Activated naive CD4-positive, alpha-beta T cell treated with anti-CD3 and anti-CD28 coated beads for 36 hours (primary cell): Measurements from ENCODE around the gene DUSP2. TPM values are rescaled to one million over a fixed set of nuclear protein-coding genes. Genes with fewer than 3 reads are reported as not detected.

ENCODE experiments used
- CTCF ChIA-PET: fragments of 350-600 bp; sonication (Branson Sonifier 250); formaldehyde crosslinking; loops from one replicate; lab custom pipeline; 2021; ENCODE audit warnings: antibody characterized with exemption; lab: Charles Lee
- DNase-seq: peaks from one replicate; pipeline ENCODE4 v3.0.0-alpha.2; 2020
- H3K27ac Mint-ChIP-seq: one replicate; pipeline ENCODE4 v1.8.0; 2021; ENCODE audit warnings: mild to moderate bottlenecking, mixed read lengths
- H3K27me3 Mint-ChIP-seq: one replicate; pipeline ENCODE4 v1.8.0; 2021; ENCODE audit warnings: low read depth, mixed read lengths
- H3K36me3 Mint-ChIP-seq: one replicate; pipeline ENCODE4 v1.8.0; 2021; ENCODE audit warnings: low read depth, mixed read lengths
- H3K4me1 Mint-ChIP-seq: one replicate; pipeline ENCODE4 v1.8.0; 2021; ENCODE audit warnings: low read depth, mixed read lengths
- H3K4me3 Mint-ChIP-seq: one replicate; pipeline ENCODE4 v1.8.0; 2021; ENCODE audit warnings: mild to moderate bottlenecking, moderate library complexity, mixed read lengths
- H3K9me3 Mint-ChIP-seq: one replicate; pipeline ENCODE4 v1.8.0; 2021; ENCODE audit warnings: mixed read lengths
- intact Hi-C: fragments of 100-400 bp; cut with micrococcal nuclease; formaldehyde crosslinking; loops from one replicate; pipeline ENCODE4 v1.15.1; 2023
- total RNA-seq, 2 experiments: library from RNA; stranded (reverse); gene quantifications; one replicate each; pipeline ENCODE4 v1.2.3, GENCODE V29; 2021

Gene DUSP2
- total RNA-seq, 2 experiments from 2014 or later, result 429 to 463 TPM

DNA sequence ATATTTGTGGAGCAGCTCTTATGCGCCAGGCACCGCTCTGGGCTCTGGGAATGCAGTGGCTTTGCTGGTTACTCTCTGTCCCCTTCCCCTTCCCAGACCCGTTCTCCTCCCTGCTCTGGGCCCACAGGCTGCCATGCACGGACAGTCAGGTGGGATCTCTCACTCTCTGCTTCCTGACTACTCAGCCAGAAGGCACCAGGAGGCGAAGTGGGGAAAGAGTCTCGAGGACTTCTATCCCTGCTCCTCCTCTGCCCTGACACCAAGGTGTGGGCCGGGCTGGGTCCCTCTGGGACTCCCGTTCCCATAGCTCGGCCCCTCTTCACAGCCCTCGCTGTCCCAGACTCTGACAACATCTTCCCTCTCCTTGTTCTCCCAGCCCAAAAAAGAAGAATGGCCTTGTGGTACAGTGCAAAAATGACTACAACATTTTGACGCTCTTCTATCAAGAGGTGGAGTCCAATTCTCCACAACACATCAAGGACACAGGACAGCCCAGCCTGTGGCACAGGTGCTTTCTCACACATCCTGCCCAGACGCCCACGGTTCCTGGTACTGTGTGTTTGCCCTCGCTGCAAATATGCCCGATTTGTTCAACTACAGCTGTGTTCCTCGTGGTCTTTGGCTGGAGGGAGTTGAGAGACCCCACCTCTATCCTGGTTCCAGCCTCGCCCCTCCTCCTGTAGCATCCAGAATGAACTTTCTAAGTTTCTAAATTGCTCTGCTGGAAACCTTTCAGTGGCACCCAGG lies 14.0 kb upstream of the DUSP2 start:
- intact Hi-C loops, result no loop called here
- CTCF ChIA-PET, result interaction anchor here (0.8 to 5.4 kb wide), 6 partner anchors 14 to 167 kb away, joined by 3 to 76 read pairs (median 6); partner anchors contain the start of genes ASTL and DUSP2
- peak overlapping the region; percentile 95 for H3K27ac Mint-ChIP-seq
- H3K27me3 Mint-ChIP-seq, result no peaks in the 10 kb centered on the region
- H3K4me1 Mint-ChIP-seq, result peaks cover 86% of the 10 kb centered on the region
- peaks cover 9% of the 10 kb centered on the region for H3K9me3 Mint-ChIP-seq
- peak overlapping the region; percentile 48 for H3K4me3 Mint-ChIP-seq
- DNase-seq, result peak; percentile 83
- peaks cover 4% of the 10 kb centered on the region for H3K36me3 Mint-ChIP-seq

DNA sequence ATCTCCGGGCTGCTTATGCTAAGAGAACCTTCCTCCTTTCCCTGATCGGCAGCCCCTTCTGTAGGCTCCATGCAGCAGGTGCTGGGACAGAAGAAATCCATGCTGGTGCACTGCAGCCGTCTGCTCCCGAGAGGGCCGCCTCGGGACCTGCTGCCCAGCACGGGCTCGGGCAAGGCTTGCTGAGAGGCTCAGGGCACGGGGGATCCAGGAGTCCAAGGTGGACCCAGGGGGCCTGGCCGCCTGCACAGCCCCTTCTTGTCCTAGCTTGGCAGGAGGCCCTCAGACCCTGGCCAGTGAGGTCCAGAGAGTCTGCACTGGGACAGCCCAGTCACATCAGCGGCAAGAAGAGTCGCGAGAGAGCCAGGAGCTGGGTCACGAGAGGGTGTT lies 13.3 kb upstream of the DUSP2 start:
- H3K4me1 Mint-ChIP-seq, result peaks cover 85% of the 10 kb centered on the region
- peaks cover 9% of the 10 kb centered on the region for H3K9me3 Mint-ChIP-seq
- intact Hi-C loops, result loop anchor here (1.0 kb wide), 3 partner anchors 9 to 374 kb away; no protein-coding TSS in a partner anchor
- H3K4me3 Mint-ChIP-seq, result peak overlapping the region; percentile 75
- peak overlapping the region; percentile 95 for H3K27ac Mint-ChIP-seq
- peaks cover 4% of the 10 kb centered on the region for H3K36me3 Mint-ChIP-seq
- CTCF ChIA-PET, result interaction anchor here (0.6 to 5.4 kb wide), 7 partner anchors 13 to 274 kb away, joined by 3 to 76 read pairs (median 6); partner anchors contain the start of genes ANKRD36C, ASTL and DUSP2
- no peak for DNase-seq
- no peaks in the 10 kb centered on the region for H3K27me3 Mint-ChIP-seq

DNA sequence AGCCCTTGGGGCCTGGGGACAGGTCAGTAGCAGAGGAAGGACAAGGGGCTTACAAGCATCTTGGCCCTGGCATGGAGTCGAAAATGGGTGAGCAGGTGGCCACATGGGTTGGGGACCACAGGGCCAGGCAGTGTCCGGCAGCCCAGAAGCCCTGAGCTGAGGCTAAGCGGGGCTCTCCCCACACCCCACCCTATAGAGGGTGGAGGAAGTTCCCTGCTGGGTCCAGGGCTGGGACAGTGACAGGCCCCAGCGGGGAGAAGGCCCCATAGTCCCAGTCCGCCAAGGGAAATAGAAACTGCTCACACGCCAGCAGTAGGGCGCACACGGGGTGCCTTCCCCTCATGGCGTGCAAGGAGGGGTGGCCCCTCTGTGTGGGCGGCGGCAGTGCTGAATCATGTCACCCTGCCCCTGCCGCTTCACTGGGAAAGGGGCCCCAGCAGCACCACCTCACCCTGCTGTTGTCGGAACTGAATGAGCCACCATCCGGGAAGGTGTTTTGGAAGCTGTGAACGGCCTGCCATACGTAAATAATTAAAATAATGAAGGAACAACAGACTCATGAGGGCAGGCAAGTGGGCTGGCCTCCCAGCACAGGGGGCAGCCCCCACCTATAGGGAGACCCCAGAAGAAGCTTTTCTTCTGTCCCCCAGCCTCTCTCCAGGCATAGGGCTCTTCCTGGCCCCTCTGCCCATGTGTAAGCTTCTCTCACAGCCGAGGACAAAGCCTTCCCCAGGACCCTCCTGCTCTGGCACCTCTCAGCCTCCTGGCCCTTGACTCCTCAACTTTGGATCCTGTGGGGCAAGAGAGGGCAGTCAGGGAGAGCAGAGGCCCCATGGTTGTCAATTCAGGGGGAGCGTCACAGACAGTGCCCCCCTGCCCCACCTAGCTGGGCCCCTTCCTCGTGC lies 12.7 kb upstream of the DUSP2 start:
- CTCF ChIA-PET, result interaction anchor here (0.6 to 5.4 kb wide), 6 partner anchors 13 to 275 kb away, joined by 3 to 76 read pairs (median 6); partner anchors contain the start of genes ANKRD36C, ASTL and DUSP2
- DNase-seq, result peak; percentile 99
- H3K4me3 Mint-ChIP-seq, result peak overlapping the region; percentile 75
- H3K9me3 Mint-ChIP-seq, result peaks cover 9% of the 10 kb centered on the region
- H3K27me3 Mint-ChIP-seq, result no peaks in the 10 kb centered on the region
- intact Hi-C loops, result loop anchor here (1.0 kb wide), 5 partner anchors 9 to 374 kb away; partner anchors contain the start of gene CIAO1
- H3K27ac Mint-ChIP-seq, result peak overlapping the region; percentile 95
- H3K4me1 Mint-ChIP-seq, result peaks cover 85% of the 10 kb centered on the region
- peaks cover 4% of the 10 kb centered on the region for H3K36me3 Mint-ChIP-seq

DNA sequence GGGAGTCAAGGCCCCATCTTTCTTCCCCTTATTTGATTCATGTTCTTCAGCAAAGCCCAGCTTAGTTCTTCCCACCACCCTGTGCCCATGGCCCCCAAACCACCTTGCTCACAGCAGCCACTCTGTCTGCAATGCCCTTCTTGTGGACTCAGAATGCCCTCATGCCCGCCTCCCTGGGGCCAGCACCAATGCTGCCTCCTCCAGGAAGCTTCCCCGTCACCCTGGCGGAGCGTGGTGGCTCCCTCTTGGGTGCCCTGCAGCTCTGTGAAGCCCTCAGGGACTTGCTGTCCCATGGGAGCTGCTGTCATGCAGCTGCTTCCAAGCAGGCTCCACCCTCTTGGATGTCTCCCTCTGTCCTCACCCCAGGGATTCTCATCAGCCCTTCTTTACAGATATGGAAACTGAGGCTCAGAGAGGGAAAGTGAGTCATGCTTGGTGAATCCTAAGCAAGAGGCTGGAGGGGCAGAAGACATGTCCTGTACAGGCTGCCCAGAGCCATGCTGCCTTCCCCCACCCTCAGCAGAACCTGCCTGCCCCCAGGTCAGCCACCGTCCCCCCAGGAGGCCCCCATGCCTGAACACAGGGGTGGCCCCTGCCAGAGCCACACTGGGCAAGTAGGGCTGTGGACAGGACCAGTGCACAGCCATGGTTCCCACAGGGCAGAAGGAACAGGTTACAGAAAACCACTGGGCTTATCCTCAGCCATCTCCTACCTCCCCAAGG lies 11.8 kb upstream of the DUSP2 start:
- H3K9me3 Mint-ChIP-seq, result peaks cover 9% of the 10 kb centered on the region
- peak overlapping the region; percentile 95 for H3K27ac Mint-ChIP-seq
- intact Hi-C loops, result loop anchor here (1.0 kb wide), 3 partner anchors 7 to 109 kb away; partner anchors contain the start of gene CIAO1
- H3K4me1 Mint-ChIP-seq, result peaks cover 84% of the 10 kb centered on the region
- CTCF ChIA-PET, result interaction anchor here (0.6 to 5.4 kb wide), 5 partner anchors 12 to 164 kb away, joined by 3 to 76 read pairs (median 6); partner anchors contain the start of gene DUSP2
- H3K27me3 Mint-ChIP-seq, result no peaks in the 10 kb centered on the region
- H3K4me3 Mint-ChIP-seq, result peak overlapping the region; percentile 75
- DNase-seq, result peak; percentile 44
- H3K36me3 Mint-ChIP-seq, result peaks cover 4% of the 10 kb centered on the region

DNA sequence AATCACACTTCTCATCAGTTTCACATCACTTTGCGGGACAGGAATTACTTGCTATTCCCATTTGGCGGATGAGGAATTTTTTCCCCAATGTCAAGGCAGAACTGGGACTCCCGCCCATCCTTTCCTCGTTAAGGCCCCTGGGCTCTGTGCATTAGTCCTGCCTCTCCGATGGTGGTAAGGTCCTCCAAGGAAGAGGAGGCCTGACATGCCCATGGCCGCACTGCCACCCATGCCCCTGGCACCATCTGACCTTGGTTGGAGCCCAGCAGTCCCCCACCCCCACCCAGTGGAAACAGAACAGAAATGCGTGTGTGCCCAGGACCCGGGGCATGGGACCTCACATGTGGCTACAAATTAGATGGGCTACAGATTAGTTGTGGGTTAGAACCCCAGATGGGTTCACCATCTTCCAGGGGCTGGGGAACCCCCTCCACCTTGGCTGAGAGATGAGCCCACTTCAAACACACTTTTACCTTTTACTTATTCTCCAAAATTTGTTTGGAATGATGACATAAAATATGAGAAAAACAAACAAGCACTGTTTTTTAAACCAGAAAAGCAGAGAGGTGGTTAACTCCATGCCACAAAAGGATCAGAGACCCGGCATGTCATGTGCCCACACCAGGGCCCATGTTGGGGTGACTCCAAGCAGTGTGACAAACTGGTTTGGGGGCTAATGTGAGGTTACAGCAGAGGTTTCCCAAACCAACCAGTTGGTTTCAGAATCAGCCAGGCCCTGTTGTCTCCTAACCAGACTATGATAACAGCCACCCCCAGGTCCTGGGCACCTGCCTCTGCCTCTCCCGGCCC lies 11.0 kb upstream of the DUSP2 start:
- peaks cover 9% of the 10 kb centered on the region for H3K9me3 Mint-ChIP-seq
- intact Hi-C loops, result loop anchor here (1.0 kb wide), 1 partner anchor 8 kb away; no protein-coding TSS in a partner anchor
- peaks cover 4% of the 10 kb centered on the region for H3K36me3 Mint-ChIP-seq
- peak overlapping the region; percentile 75 for H3K4me3 Mint-ChIP-seq
- H3K4me1 Mint-ChIP-seq, result peaks cover 88% of the 10 kb centered on the region
- peak overlapping the region; percentile 95 for H3K27ac Mint-ChIP-seq
- CTCF ChIA-PET, result interaction anchor here (0.6 to 5.4 kb wide), 5 partner anchors 11 to 163 kb away, joined by 3 to 76 read pairs (median 6); partner anchors contain the start of gene DUSP2
- peak; percentile 80 for DNase-seq
- H3K27me3 Mint-ChIP-seq, result no peaks in the 10 kb centered on the region

DNA sequence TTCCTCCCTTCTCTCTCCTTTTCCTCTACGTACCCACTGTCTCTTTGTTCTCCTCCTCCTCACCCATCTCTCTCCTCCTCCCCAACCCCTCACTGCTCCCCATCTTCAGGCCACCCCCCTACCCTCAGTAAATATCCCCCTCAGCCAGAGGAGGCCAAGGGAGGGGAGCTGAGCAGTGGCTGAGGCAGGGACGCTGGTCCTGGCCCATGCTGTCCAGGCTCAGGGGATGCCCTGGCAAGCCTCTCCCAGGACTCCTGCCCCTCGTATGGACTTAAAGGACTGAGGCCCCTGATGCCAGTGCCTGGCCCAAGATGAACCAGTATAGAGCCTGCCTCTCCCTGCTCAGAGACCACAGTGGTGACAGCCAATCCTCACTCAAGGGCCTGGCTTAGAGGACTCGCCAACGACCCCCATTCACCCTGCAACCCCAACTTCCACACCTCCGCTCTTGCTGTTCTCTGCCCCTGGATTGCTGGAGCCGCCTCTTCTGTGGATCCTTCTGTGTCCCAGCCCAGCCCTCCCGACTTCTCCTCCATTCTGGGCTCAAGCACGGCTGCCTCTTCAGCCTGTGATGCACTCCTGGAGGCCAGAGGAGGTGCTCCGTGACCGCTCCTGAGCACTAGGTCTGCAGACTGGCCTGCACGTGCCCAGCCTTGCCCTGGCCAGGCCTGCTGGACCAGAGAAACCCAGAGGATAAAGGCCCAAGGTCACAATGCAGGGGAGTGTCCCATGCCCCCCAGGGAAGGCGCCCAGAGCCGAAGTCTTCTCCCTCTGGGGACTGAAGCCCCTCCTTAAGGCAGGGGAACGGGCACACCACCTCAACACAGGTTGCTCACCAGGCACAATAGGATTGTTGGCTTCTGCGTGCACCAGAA lies 9.5 kb upstream of the DUSP2 start:
- CTCF ChIA-PET, result interaction anchor here (1.0 to 5.4 kb wide), 3 partner anchors 9 to 20 kb away, joined by 3 to 76 read pairs (median 4); partner anchors contain the start of gene DUSP2
- Mint-ChIP-seq H3K4me3 (no peak overlapping the region), H3K27ac (peak overlapping the region; percentile 68), H3K36me3 (no peaks in the 10 kb centered on the region), H3K4me1 (peaks cover 90% of the 10 kb centered on the region), H3K9me3 (no peaks in the 10 kb centered on the region), H3K27me3 (no peaks in the 10 kb centered on the region)
- intact Hi-C loops, result no loop called here
- peak; percentile 2 for DNase-seq

DNA sequence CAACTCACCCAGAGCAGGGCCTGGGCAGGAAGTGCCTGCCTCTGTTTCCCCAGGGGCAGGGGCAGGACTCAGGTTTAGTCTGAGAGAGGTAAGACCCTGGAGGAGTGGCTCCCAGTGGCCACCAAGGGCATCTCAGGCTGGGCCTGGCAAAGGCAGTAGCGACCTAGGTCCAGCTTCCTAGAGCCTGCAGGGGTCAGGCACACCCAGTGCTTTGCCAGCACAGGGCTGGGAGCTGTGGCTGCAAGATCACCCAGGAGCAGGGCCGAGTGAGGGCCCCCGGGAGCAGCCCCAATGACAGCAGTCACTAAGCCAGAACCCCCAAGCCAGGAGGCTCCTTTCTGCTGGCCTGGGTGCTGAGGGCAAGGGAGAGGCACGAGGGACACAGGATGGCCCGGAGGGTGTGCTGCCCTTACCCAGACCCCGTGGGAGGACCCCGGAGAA lies 8.8 kb upstream of the DUSP2 start:
- Mint-ChIP-seq H3K4me1 (peaks cover 90% of the 10 kb centered on the region), H3K27me3 (no peaks in the 10 kb centered on the region)

DNA sequence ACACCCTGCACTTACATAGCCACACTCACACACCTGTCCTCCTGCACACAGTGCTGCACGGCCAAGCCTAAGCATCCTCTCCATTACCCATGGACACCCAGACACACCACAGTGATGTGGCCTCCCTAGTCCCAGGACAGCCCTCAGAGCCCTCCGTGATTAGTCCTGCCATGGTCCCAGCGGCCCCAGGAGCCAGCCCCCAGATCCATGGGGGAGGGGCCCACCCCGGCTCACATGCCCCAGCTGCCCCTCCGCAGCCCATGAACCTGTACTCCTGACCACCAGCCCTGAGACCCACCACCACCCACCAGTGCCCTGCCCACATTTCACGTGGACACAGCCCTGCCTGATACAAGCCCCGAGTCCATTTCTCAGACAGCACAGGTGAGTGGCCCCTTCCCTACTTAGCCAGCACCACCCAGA lies 8.1 kb upstream of the DUSP2 start:
- H3K36me3 Mint-ChIP-seq, result peaks cover under 1% of the 10 kb centered on the region
- H3K4me1 Mint-ChIP-seq, result peaks cover 89% of the 10 kb centered on the region
- no peaks in the 10 kb centered on the region for H3K9me3 Mint-ChIP-seq
- H3K4me3 Mint-ChIP-seq, result no peak overlapping the region
- CTCF ChIA-PET, result interaction anchor here (0.7 to 1.0 kb wide), 2 partner anchors 11 to 21 kb away, joined by 3 to 4 read pairs; no protein-coding TSS in a partner anchor
- H3K27ac Mint-ChIP-seq, result peak overlapping the region; percentile 66
- H3K27me3 Mint-ChIP-seq, result no peaks in the 10 kb centered on the region
- intact Hi-C loops, result no loop called here
- DNase-seq, result peak; percentile 4

More for the DNA sequence above, 8.8 kb upstream of the DUSP2 start:
- CTCF ChIA-PET, result interaction anchor here (0.7 to 1.0 kb wide), 2 partner anchors 10 to 20 kb away, joined by 3 to 4 read pairs; no protein-coding TSS in a partner anchor
- Mint-ChIP-seq H3K27ac (no peak overlapping the region), H3K36me3 (no peaks in the 10 kb centered on the region), H3K9me3 (no peaks in the 10 kb centered on the region), H3K4me3 (no peak overlapping the region)
- intact Hi-C loops, result no loop called here
- DNase-seq, result no peak

DNA sequence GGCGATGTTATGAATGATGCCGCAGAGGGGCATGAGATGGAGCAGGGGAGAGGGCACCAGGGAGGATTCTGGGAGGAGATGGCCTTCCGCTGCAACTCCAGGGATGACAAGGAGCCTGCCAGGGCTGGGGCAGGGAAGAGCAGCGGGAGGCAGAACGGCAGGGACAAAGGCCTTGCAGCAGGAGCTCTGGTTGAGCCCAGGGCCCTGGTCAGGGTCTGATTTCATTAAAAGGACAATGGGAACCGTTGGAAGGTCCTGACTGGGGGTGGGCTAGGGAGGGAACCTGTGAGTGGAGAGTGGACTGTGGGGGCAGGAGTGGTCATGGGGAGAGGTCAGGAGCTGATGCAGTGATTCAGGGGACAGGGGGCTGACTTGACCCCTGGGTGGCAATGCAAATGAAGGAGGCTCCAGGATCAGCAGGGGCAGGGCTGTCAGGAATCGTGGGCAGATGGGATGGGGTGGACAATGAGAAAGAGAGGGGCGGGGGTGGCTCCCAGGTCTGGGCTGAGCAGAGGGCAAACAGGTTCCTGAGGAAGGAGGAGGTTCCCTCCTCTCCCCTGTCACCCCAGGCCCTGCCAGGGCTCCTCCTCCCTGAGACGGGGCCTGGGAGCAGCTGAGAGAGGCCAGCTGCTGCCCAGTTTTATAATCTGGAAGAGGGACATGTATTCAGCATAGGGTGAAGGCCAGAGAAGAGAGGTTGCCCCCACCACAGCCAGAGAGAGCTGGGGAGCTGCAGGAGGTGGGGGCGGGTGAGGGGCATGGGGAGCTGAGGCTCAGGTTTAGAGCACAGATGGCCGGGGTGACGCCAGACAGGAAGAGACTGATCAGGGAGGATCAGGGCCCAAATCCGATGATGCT lies 7.3 kb upstream of the DUSP2 start:
- DNase-seq, result peak; percentile 3
- CTCF ChIA-PET, result interaction anchor here (2.8 kb wide), 1 partner anchor 22 kb away, joined by 24 read pairs; no protein-coding TSS in a partner anchor
- peak overlapping the region; percentile 66 for H3K27ac Mint-ChIP-seq
- no peaks in the 10 kb centered on the region for H3K9me3 Mint-ChIP-seq
- no peaks in the 10 kb centered on the region for H3K27me3 Mint-ChIP-seq
- H3K36me3 Mint-ChIP-seq, result peaks cover 3% of the 10 kb centered on the region
- intact Hi-C loops, result no loop called here
- no peak overlapping the region for H3K4me3 Mint-ChIP-seq
- H3K4me1 Mint-ChIP-seq, result peaks cover 90% of the 10 kb centered on the region
